Stimulated activated naive B cell treated with anti-CD40 and anti-IgM and Interleukin-4, amounts not matched to agents 10 μg/mL and 1 μg/mL and 100 μg/mL, for 72 hours (primary cell): Measurements from ENCODE around the gene KRT26.

ENCODE experiments used
- ATAC-seq, 2 donors: fragments of 150-1000 bp; cut with Tn5 transposase; replicated peaks; 2 replicates each; pipeline ENCODE4 v1.10.0; 2021; ENCODE audit warnings: moderate library complexity in 1 of 2
- DNase-seq: peaks from one replicate; pipeline ENCODE4 v3.0.0; 2021
- H3K27ac Mint-ChIP-seq: one replicate; pipeline ENCODE4 v1.8.0; 2022; ENCODE audit warnings: mild to moderate bottlenecking, mixed read lengths
- H3K27me3 Mint-ChIP-seq, 2 donors: one replicate each; pipeline ENCODE4 v1.8.0; 2022; ENCODE audit warnings: mixed read lengths in 2 of 2
- H3K36me3 Mint-ChIP-seq, 2 donors: one replicate each; pipeline ENCODE4 v1.8.0; 2022; ENCODE audit warnings: mixed read lengths in 2 of 2, mild to moderate bottlenecking in 1 of 2
- H3K4me1 Mint-ChIP-seq, 2 donors: one replicate each; pipeline ENCODE4 v1.8.0; 2022; ENCODE audit warnings: mixed read lengths in 2 of 2, mild to moderate bottlenecking in 1 of 2
- H3K4me3 Mint-ChIP-seq, 2 donors: one replicate each; pipeline ENCODE4 v1.8.0; 2022; ENCODE audit warnings: mild to moderate bottlenecking in 2 of 2, mixed read lengths in 2 of 2, moderate library complexity in 1 of 2
- H3K9me3 Mint-ChIP-seq, 2 donors: one replicate each; pipeline ENCODE4 v1.8.0; 2022; ENCODE audit warnings: mixed read lengths in 2 of 2, mild to moderate bottlenecking in 1 of 2

KRT26 gene

GRCh38 chr17:40730970-40731369 lies 41.0 kb downstream of the KRT26 start:
- no peak overlapping the region for H3K4me3 Mint-ChIP-seq
- peaks cover 4 to 25% of the 10 kb centered on the region in 2 donors for H3K4me1 Mint-ChIP-seq
- H3K27me3 Mint-ChIP-seq: peaks cover 0 to 17% of the 10 kb centered on the region in 2 donors
- H3K36me3 Mint-ChIP-seq: no peaks in the 10 kb centered on the region
- no peak overlapping the region for H3K27ac Mint-ChIP-seq
- ATAC-seq (no peak), DNase-seq (no peak)
- H3K9me3 Mint-ChIP-seq: peaks cover 0 to 4% of the 10 kb centered on the region in 2 donors

- peak; percentile 91 to 96 for ATAC-seq
- peaks cover 0 to 4% of the 10 kb centered on the region in 2 donors for H3K9me3 Mint-ChIP-seq
- peaks cover 4 to 25% of the 10 kb centered on the region in 2 donors for H3K4me1 Mint-ChIP-seq
- H3K27me3 Mint-ChIP-seq: peaks cover 7 to 10% of the 10 kb centered on the region in 2 donors
- peaks cover 0 to 5% of the 10 kb centered on the region in 2 donors for H3K36me3 Mint-ChIP-seq
- peak; percentile 25 for DNase-seq
- H3K4me3 Mint-ChIP-seq: peak overlapping the region in 1 of 2 donors; percentile 19
- H3K27ac Mint-ChIP-seq: peak overlapping the region; percentile 53
These were observed 44.4 kb downstream of the KRT26 start for GRCh38 chr17:40727447-40728231.

- peaks cover 4 to 25% of the 10 kb centered on the region in 2 donors for H3K4me1 Mint-ChIP-seq
- H3K9me3 Mint-ChIP-seq: peaks cover 0 to 4% of the 10 kb centered on the region in 2 donors
- peaks cover 7 to 10% of the 10 kb centered on the region in 2 donors for H3K27me3 Mint-ChIP-seq
- H3K4me3 Mint-ChIP-seq: no peak overlapping the region
- no peak for DNase-seq
- H3K36me3 Mint-ChIP-seq: peaks cover 0 to 5% of the 10 kb centered on the region in 2 donors
- ATAC-seq: no peak
- no peak overlapping the region for H3K27ac Mint-ChIP-seq
These were observed 45.1 kb downstream of the KRT26 start for GRCh38 chr17:40726919-40727318.

GRCh38 chr17:40724656-40725055 lies 47.3 kb downstream of the KRT26 start:
- H3K27ac Mint-ChIP-seq: no peak overlapping the region
- H3K4me1 Mint-ChIP-seq: peaks cover 4 to 20% of the 10 kb centered on the region in 2 donors
- peaks cover 0 to 5% of the 10 kb centered on the region in 2 donors for H3K36me3 Mint-ChIP-seq
- no peaks in the 10 kb centered on the region for H3K9me3 Mint-ChIP-seq
- DNase-seq (no peak), ATAC-seq (no peak)
- peaks cover 7 to 17% of the 10 kb centered on the region in 2 donors for H3K27me3 Mint-ChIP-seq
- no peak overlapping the region for H3K4me3 Mint-ChIP-seq

GRCh38 chr17:40722241-40722640 lies 49.8 kb downstream of the KRT26 start:
- Mint-ChIP-seq H3K27ac (no peak overlapping the region), H3K4me1 (peaks cover 2 to 6% of the 10 kb centered on the region in 2 donors), H3K4me3 (no peak overlapping the region), H3K36me3 (peaks cover 0 to 5% of the 10 kb centered on the region in 2 donors), H3K9me3 (no peaks in the 10 kb centered on the region), H3K27me3 (peaks cover 7 to 17% of the 10 kb centered on the region in 2 donors)
- DNase-seq (no peak), ATAC-seq (no peak)

GRCh38 chr17:40720899-40721298 lies 51.1 kb downstream of the KRT26 start:
- H3K4me3 Mint-ChIP-seq: no peak overlapping the region
- ATAC-seq: no peak
- H3K36me3 Mint-ChIP-seq: peaks cover 0 to 5% of the 10 kb centered on the region in 2 donors
- H3K4me1 Mint-ChIP-seq: no peaks in the 10 kb centered on the region
- no peak overlapping the region for H3K27ac Mint-ChIP-seq
- no peaks in the 10 kb centered on the region for H3K9me3 Mint-ChIP-seq
- no peak for DNase-seq
- peaks cover 7 to 26% of the 10 kb centered on the region in 2 donors for H3K27me3 Mint-ChIP-seq

GRCh38 chr17:40718930-40719329 lies 53.1 kb downstream of the KRT26 start:
- Mint-ChIP-seq H3K36me3 (peaks cover 0 to 3% of the 10 kb centered on the region in 2 donors), H3K27me3 (peaks cover 15 to 41% of the 10 kb centered on the region in 2 donors), H3K9me3 (no peaks in the 10 kb centered on the region), H3K4me1 (no peaks in the 10 kb centered on the region), H3K27ac (no peak overlapping the region), H3K4me3 (no peak overlapping the region)
- ATAC-seq: no peak
- DNase-seq: no peak

GRCh38 chr17:40717776-40718175 lies 54.2 kb downstream of the KRT26 start:
- DNase-seq: no peak
- no peak overlapping the region for H3K4me3 Mint-ChIP-seq
- H3K27ac Mint-ChIP-seq: no peak overlapping the region
- H3K4me1 Mint-ChIP-seq: no peaks in the 10 kb centered on the region
- peaks cover 11 to 35% of the 10 kb centered on the region in 2 donors for H3K27me3 Mint-ChIP-seq
- no peak for ATAC-seq
- no peaks in the 10 kb centered on the region for H3K36me3 Mint-ChIP-seq
- no peaks in the 10 kb centered on the region for H3K9me3 Mint-ChIP-seq
